Bronchial epithelial cell (primary cell): ENCODE results near the gene GCK. TPM values are rescaled to one million over a fixed set of nuclear protein-coding genes. Genes with fewer than 3 reads are reported as not detected.

Experiments
- DNase-seq: peaks from one replicate; pipeline ENCODE4 v3.0.0-alpha.2; 2010; ENCODE audit warnings: low read depth
- FAIRE-seq: peaks from 2 replicates; lab custom pipeline; 2011; peaks lifted over from hg19 to GRCh38; lab: Jason Lieb, UNC
- H3K27me3 ChIP-seq: 2 replicates; pipeline ENCODE4 v1.5.1; 2011; ENCODE audit warnings: low read length; ENCODE audit not compliant: control insufficient read depth, insufficient read depth
- H3K36me3 ChIP-seq: 2 replicates; pipeline ENCODE4 v1.5.1; 2011; ENCODE audit warnings: low read length; ENCODE audit not compliant: control insufficient read depth, insufficient read depth
- H3K4me3 ChIP-seq: 2 replicates; pipeline ENCODE4 v1.5.1; 2011; ENCODE audit warnings: mild to moderate bottlenecking, low read depth, low read length, control low read depth
- CTCF ChIP-seq: IDR thresholded peaks from 2 replicates; pipeline ENCODE4 v1.5.1; 2011; ENCODE audit warnings: mild to moderate bottlenecking, moderate library complexity, low read length, control low read depth, inconsistent platforms; ENCODE audit not compliant: insufficient read depth, severe bottlenecking
- total RNA-seq: library from RNA; depleted of rRNA; stranded (reverse); fragments of >200 nt; gene quantifications from 2 replicates; pipeline ENCODE4 v1.2.1, GENCODE V29; 2014

GCK gene
- total RNA-seq, 1 donor from 2014 or later: 0.53 TPM

GRCh38 chr7:44152971-44153947 lies 36.0 kb downstream of the GCK start:
- FAIRE-seq: no peak
- DNase-seq: no peak
- no peaks in the 10 kb centered on the region for H3K36me3 ChIP-seq
- H3K4me3 ChIP-seq: no peak overlapping the region
- H3K27me3 ChIP-seq: peaks cover 2% of the 10 kb centered on the region
- no peak for TF ChIP-seq CTCF

GRCh38 chr7:44151956-44152355 lies 37.3 kb downstream of the GCK start:
- TF ChIP-seq CTCF: no peak
- FAIRE-seq (no peak), DNase-seq (no peak)
- Histone ChIP-seq H3K27me3 (peaks cover 4% of the 10 kb centered on the region), H3K36me3 (no peaks in the 10 kb centered on the region), H3K4me3 (no peak overlapping the region)

- TF ChIP-seq CTCF: no peak
- peaks cover 4% of the 10 kb centered on the region for H3K27me3 ChIP-seq
- DNase-seq (no peak), FAIRE-seq (no peak)
- no peak overlapping the region for H3K4me3 ChIP-seq
- H3K36me3 ChIP-seq: no peaks in the 10 kb centered on the region
Observed at GRCh38 chr7:44150966-44151941, 38.0 kb downstream of the GCK start.

- Histone ChIP-seq H3K27me3 (peaks cover 4% of the 10 kb centered on the region), H3K36me3 (no peaks in the 10 kb centered on the region), H3K4me3 (no peak overlapping the region)
- DNase-seq (no peak), FAIRE-seq (no peak)
- TF ChIP-seq CTCF: no peak
Observed at GRCh38 chr7:44150466-44150832, 38.8 kb downstream of the GCK start.

- Histone ChIP-seq H3K4me3 (no peak overlapping the region), H3K36me3 (no peaks in the 10 kb centered on the region), H3K27me3 (peaks cover 6% of the 10 kb centered on the region)
- TF ChIP-seq CTCF: no peak
- no peak for FAIRE-seq
- no peak for DNase-seq
Observed at GRCh38 chr7:44149571-44150465, 39.4 kb downstream of the GCK start.
